Measurements from ENCODE around the gene NME4. TPM values are rescaled to one million over a fixed set of nuclear protein-coding genes. Genes with fewer than 3 reads are reported as not detected.

The NME4 gene
- total RNA-seq, 1 experiment from 2014 or later, result 25.3 TPM

- DNase-seq (ENCODE audit: low spot score), result no peak
Measured at GRCh38 chr16:363110-363765, 33.8 kb upstream of the NME4 start.

DNA sequence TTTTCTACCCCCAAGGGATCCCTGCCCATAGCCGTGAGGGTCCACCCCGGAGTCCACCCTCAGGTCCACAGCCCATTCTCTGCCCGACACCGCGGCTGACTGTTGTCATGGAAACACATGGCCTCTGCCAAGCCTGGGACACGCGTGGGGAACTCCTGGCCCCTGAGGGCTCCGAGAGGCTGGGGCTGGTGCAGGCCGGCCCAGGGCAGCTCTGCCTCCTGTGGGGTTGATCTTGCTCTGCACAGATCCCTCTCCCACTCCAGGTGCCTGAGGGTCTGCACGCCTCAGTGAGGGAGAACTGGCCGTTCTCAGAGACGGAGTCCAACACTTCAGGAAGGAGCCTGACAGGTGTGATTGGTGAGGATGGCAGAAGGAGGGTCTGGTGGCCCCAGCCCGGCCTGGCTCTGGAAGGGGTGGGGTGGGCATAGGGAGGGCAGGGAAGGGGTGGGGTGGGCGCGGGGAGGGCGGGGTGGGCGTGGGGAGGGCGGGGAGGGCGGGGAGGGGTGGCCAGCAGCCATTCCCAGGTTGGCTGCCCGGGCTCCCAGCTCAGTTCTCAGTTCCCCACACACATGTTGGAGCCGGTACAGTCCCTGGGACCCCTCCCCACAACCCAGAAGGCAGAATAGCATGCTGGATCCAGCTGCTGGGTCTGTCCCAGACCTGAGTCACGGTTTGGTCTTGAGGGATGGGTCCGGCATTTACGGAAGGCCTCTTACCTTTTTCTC lies 33.1 kb upstream of the NME4 start:
- no peak for DNase-seq (ENCODE audit: low spot score)

DNA sequence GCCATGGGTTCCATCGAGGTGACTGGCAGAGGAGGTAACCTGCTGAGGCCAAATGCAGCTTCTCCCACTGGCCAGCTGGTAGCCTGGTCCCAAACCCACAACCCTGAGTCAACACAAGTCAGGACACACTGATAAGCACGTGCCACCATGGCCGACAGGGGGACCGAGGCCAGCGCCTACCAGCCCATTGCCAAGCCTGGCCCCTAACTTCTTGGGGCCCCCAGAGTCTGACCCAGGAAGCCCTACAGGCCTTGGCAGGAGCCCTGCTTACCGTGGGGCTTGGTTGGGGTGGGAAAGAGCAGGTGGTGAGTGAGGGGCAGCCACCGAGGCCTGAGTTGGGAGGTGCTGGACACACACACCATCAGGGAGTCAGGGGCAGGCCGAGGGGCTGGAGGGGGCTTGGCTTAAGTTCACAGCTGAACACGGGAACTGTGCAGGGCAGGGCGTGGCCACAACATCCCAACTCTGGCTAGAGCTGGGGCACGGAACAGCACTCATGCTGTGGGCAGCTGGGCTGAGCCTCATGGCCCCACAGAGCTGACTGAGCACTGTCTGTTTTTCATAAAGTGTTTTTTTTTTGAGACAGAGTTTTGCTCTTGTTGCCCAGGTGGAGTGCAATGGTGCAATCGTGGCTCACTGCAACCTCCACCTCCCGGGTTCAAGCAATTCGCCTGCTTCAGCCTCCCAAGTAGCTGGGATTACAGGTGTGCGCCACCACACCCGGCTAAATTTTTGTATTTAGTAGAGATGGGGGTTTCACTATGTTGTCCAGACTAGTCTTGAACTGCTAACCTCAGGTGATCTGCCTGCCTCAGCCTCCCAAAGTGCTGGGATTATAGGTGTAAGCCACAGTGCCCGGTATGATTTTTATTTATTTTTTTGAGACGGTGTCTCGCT lies 32.2 kb upstream of the NME4 start:
- DNase-seq (ENCODE audit: low spot score), result no peak

DNA sequence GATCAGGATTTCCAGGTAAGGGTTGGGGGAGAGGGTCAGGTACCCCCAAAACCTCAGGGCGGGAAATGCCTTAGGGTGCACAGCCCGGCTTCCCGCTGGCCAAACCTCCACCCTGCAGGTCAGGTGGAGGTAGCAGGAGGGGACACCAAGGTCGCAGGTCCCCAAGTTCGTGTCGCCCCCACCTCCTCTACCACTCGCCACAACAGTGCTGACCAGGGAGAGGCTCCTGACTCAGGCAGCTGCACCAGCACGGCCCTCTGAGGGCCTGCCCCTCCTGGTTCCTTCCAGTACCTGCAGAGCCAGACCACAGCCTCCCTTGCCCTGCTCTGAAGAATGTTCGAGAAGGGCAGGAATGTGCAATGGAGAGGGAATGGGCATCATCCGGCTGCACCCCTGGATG lies 30.5 kb upstream of the NME4 start:
- no peak for DNase-seq (ENCODE audit: low spot score)

GRCh38 chr16:367333-367903 lies 29.6 kb upstream of the NME4 start:
- no peak for DNase-seq (ENCODE audit: low spot score)

- DNase-seq (ENCODE audit: low spot score), result no peak
Measured at GRCh38 chr16:368388-369158, 28.4 kb upstream of the NME4 start.

GRCh38 chr16:369275-369865 lies 27.6 kb upstream of the NME4 start:
- no peak for DNase-seq (ENCODE audit: low spot score)

DNA sequence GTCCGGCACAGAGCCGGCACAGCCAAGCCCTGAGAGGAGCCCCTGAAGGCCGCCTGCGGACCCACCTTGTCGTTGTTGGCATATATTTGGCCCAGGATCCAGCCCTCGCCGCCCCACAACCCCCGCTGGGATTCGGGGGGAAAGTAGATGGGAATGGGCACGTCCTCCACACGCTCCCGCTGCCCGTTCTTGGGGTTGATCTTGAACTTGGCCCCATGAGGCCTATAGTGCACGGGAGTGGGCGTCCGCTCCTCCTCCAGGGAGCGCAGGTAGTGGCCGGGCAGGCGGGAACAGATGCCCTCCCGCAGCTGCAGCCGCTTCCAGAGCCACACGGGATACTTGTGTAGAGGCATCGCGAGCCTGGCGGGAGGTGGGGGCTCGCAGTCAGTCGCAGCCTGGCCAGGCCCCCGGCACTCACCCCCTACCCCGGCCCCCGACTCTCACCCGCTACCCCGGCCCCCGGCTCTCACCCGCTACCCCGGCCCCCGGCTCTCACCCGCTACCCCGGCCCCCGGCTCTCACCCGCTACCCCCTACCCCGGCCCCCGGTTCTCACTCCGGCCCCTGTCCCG lies 27.0 kb upstream of the NME4 start:
- DNase-seq (ENCODE audit: low spot score), result no peak

- DNase-seq (ENCODE audit: low spot score), result peak; percentile 94
Measured at GRCh38 chr16:370443-370842, 26.6 kb upstream of the NME4 start, which contains the start of gene MRPL28. TSS of gene MRPL28 (minus strand) at chr16:370538. CDS start at chr16:370218, 320 bp downstream.

GRCh38 chr16:370979-371514 lies 26.0 kb upstream of the NME4 start:
- no peak for DNase-seq (ENCODE audit: low spot score)

- no peak for DNase-seq (ENCODE audit: low spot score)
Measured at GRCh38 chr16:371515-372301, 25.3 kb upstream of the NME4 start.

DNA sequence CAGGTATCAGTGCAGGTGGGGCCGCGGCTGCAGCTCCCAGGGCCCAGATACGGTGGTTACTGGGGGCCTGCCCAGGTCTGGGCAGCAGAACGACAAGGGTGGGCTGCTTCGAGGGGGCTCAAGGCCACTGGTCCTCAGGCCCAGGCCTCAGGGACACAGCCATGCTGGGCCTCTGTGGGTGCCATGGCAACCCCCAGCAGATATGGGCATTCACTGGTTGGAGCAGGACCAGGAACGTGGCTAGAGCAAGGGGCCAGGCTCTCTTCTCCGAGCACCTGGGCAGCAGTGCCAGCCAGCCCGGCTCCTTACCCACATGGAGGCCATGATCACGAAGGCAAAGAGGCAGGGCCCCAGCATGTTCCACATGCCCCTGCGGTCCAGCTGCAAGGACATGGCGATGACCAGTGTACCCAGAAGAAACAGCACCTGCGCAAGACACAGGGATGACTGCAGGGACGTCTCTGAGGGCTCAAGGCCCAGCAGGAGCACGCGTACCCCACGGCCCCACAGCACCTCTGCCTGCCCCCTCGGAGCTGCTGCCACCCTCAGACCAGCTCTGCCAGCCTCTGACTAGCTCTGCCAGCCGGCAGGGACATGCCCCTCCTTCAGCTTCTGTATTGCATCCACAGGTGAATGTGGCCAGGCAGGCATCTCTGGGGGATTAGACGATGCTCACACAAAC lies 24.6 kb upstream of the NME4 start:
- DNase-seq (ENCODE audit: low spot score), result no peak

GRCh38 chr16:373020-373598 lies 23.9 kb upstream of the NME4 start:
- no peak for DNase-seq (ENCODE audit: low spot score)

DNA sequence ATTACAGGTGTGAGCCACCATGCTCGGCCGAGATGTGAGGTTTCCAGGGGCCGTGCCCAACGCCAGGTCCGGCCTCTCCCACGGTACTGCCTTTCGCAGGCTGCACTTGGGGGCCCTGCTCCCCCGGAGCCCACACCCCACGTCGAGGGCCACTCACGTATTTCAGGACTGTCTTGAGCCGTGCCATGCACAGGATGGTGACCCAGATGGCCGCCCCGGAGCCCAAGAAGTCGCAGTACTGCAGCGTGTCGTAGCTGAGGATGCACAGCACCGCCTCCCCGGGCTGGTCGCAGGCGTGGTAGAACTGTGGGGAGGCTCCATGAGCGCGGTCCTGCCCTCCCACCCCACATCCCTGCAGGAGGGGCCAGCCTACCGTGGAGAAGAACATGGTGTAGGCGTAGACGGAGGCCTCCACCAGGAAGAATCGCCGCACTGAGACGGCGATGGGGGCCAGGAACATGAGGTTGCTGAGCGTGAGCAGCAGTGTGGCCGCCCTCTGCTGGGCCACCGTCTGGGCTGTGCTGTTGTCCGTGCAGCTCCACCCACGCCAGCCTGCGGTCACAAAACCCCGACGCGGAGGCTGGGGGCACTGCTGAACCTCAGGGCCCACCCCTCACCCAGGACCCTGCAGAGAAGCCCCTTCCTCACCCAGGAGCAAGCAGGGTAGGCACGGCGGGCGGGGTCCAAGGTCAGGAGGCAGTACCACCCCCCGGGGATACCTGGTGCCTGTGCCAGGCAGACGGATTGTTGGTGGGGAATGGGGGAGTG lies 23.0 kb upstream of the NME4 start:
- DNase-seq (ENCODE audit: low spot score), result no peak

- DNase-seq (ENCODE audit: low spot score), result no peak
Measured at GRCh38 chr16:374616-374926, 22.4 kb upstream of the NME4 start.

GRCh38 chr16:375212-375611 lies 21.8 kb upstream of the NME4 start:
- no peak for DNase-seq (ENCODE audit: low spot score)

GRCh38 chr16:375927-376816 lies 20.8 kb upstream of the NME4 start:
- DNase-seq (ENCODE audit: low spot score), result no peak
